HepG2 (cell line): ENCODE data around the gene EIF6. TPM values are rescaled to one million over a fixed set of nuclear protein-coding genes. Genes with fewer than 3 reads are reported as not detected.

ENCODE experiments used
- FOXC1 ChIP-seq: sonication (generic); formaldehyde crosslinking; IDR thresholded peaks from 2 replicates; pipeline ENCODE4 v1.8.0; 2022; ENCODE audit warnings: mild to moderate bottlenecking, missing genetic modification reagents, borderline replicate concordance
- GABPB1 ChIP-seq: IDR thresholded peaks from 2 replicates; pipeline ENCODE4 v1.6.1; 2016; ENCODE audit warnings: mild to moderate bottlenecking, missing genetic modification reagents, moderate library complexity, missing compliant biosample characterization
- HOXA7 ChIP-seq: sonication (generic); formaldehyde crosslinking; IDR thresholded peaks from 2 replicates; pipeline ENCODE4 v1.8.1; 2022; ENCODE audit warnings: mild to moderate bottlenecking, missing genetic modification reagents, moderate library complexity
- KMT2A ChIP-seq: sonication (generic); formaldehyde crosslinking; IDR thresholded peaks from 2 replicates; pipeline ENCODE4 v1.4.0; 2020; ENCODE audit warnings: missing genetic modification reagents
- MYC ChIP-seq: sonication (generic); formaldehyde crosslinking; IDR thresholded peaks from 2 replicates; pipeline ENCODE4 v1.9.0; 2021; ENCODE audit warnings: missing genetic modification reagents, borderline replicate concordance
- NFE2L1 ChIP-seq: sonication (generic); formaldehyde crosslinking; IDR thresholded peaks from 2 replicates; pipeline ENCODE4 v1.4.0; 2020; ENCODE audit warnings: missing genetic modification reagents, mild to moderate bottlenecking, borderline replicate concordance
- NFKB2 ChIP-seq: sonication (generic); formaldehyde crosslinking; IDR thresholded peaks from 2 replicates; pipeline ENCODE4 v1.4.0; 2020; ENCODE audit warnings: missing genetic modification reagents, borderline replicate concordance
- PCBP1 ChIP-seq: fragments of 200-400 bp; formaldehyde crosslinking; IDR thresholded peaks from 2 replicates; pipeline ENCODE4 v1.6.1; 2017; ENCODE audit warnings: mild to moderate bottlenecking, low read depth, low read length, borderline replicate concordance
- RARG ChIP-seq: sonication (generic); formaldehyde crosslinking; IDR thresholded peaks from 2 replicates; pipeline ENCODE4 v1.4.0; 2020; ENCODE audit warnings: low read depth, mild to moderate bottlenecking, missing genetic modification reagents
- SKI ChIP-seq: fragments of 450-650 bp; IDR thresholded peaks from one replicate; pipeline ENCODE4 v1.6.1; 2018; ENCODE audit warnings: mild to moderate bottlenecking; ENCODE audit not compliant: partially characterized antibody
- SP4 ChIP-seq: sonication (generic); formaldehyde crosslinking; IDR thresholded peaks from 2 replicates; pipeline ENCODE4 v1.8.1; 2023; ENCODE audit warnings: mild to moderate bottlenecking, missing genetic modification reagents
- SRY ChIP-seq: sonication (generic); formaldehyde crosslinking; IDR thresholded peaks from 2 replicates; pipeline ENCODE4 v1.8.0; 2022; ENCODE audit warnings: mild to moderate bottlenecking, missing genetic modification reagents
- ZFP90 ChIP-seq: sonication (generic); formaldehyde crosslinking; IDR thresholded peaks from 2 replicates; pipeline ENCODE4 v1.8.0; 2022; ENCODE audit warnings: missing genetic modification reagents, mild to moderate bottlenecking, inconsistent platforms, borderline replicate concordance
- ZNF207 ChIP-seq: fragments of 450-650 bp; IDR thresholded peaks from 2 replicates; pipeline ENCODE4 v1.6.1; 2016; ENCODE audit warnings: antibody characterized with exemption, borderline replicate concordance
- polyA plus RNA-seq, 8 experiments: library from polyadenylated mRNA; depleted of rRNA in 3 of 8; stranded (reverse) in 7 of 8; unstranded in 1 of 8; fragments of >200 nt; fragmentation: Illumina TruSeq in 4 of 8; extraction: Trizol in 4 of 8; gene quantifications; 2 replicates each; pipeline versions ENCODE4 v1.2.1 to v1.2.3, GENCODE V29; 2011 to 2016; ENCODE audit warnings: low read depth in 4 of 8, missing spikeins in 1 of 8, mixed read lengths in 1 of 8; ENCODE audit not compliant: insufficient read depth in 1 of 8
- total RNA-seq, 5 experiments: library from RNA; depleted of rRNA; stranded (reverse); fragments of >200 nt; fragmentation: Illumina TruSeq; extraction: Trizol; gene quantifications; 2 replicates each; pipeline ENCODE4 v1.2.3, GENCODE V29; 2016; ENCODE audit warnings: low read depth in 1 of 5
- TF ChIP-seq, protein P1 (sequence below): sonication (generic); formaldehyde crosslinking; IDR thresholded peaks from 2 replicates; pipeline ENCODE4 v1.4.0; 2020; ENCODE audit warnings: mild to moderate bottlenecking, missing genetic modification reagents
- TF ChIP-seq, protein P2 (sequence below): sonication (generic); formaldehyde crosslinking; IDR thresholded peaks from 2 replicates; pipeline ENCODE4 v1.4.0; 2020; ENCODE audit warnings: missing genetic modification reagents

EIF6 gene
- total and polyA plus RNA-seq, 2 of the 13 experiments (the other 11 are each of a cell fraction or from before 2014, with no cell fraction given), result 462 to 466 TPM

DNA sequence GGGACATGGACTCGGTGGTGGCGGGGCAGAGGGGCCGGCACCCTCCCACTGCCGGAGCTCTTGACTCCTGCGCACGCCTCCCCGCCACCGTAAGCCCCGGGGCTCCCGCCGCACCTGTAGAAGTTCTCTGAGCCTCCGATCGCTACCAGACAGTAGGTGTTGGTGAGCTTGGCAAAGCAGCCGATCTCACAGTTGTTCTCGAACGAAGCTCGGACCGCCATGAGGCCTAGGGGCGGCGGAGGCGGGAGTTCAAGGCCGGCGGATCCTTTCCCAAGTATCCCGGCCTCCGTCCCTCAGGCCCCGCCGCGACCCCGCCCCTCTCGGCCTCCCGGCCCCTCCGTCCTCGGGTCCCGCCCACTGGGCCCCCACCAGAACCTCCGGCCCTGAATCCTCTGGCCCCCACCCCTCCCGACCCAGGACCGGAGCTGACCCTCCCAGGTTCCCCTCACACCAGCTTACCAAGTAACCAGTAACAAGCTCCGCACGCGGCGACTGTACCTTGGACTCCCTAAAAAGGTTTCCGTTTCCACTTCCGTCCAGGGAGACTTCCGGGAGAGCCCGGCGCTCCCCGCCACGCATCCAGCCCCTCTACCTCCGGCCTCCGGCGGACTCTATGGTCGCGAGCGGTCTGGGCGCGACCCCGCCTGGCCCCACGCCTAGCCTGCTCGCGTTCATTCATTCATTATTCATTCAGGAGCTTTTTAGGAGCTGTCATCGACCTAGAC is at the start of gene EIF6 (continued):
- TF ChIP-seq, protein P1, sequence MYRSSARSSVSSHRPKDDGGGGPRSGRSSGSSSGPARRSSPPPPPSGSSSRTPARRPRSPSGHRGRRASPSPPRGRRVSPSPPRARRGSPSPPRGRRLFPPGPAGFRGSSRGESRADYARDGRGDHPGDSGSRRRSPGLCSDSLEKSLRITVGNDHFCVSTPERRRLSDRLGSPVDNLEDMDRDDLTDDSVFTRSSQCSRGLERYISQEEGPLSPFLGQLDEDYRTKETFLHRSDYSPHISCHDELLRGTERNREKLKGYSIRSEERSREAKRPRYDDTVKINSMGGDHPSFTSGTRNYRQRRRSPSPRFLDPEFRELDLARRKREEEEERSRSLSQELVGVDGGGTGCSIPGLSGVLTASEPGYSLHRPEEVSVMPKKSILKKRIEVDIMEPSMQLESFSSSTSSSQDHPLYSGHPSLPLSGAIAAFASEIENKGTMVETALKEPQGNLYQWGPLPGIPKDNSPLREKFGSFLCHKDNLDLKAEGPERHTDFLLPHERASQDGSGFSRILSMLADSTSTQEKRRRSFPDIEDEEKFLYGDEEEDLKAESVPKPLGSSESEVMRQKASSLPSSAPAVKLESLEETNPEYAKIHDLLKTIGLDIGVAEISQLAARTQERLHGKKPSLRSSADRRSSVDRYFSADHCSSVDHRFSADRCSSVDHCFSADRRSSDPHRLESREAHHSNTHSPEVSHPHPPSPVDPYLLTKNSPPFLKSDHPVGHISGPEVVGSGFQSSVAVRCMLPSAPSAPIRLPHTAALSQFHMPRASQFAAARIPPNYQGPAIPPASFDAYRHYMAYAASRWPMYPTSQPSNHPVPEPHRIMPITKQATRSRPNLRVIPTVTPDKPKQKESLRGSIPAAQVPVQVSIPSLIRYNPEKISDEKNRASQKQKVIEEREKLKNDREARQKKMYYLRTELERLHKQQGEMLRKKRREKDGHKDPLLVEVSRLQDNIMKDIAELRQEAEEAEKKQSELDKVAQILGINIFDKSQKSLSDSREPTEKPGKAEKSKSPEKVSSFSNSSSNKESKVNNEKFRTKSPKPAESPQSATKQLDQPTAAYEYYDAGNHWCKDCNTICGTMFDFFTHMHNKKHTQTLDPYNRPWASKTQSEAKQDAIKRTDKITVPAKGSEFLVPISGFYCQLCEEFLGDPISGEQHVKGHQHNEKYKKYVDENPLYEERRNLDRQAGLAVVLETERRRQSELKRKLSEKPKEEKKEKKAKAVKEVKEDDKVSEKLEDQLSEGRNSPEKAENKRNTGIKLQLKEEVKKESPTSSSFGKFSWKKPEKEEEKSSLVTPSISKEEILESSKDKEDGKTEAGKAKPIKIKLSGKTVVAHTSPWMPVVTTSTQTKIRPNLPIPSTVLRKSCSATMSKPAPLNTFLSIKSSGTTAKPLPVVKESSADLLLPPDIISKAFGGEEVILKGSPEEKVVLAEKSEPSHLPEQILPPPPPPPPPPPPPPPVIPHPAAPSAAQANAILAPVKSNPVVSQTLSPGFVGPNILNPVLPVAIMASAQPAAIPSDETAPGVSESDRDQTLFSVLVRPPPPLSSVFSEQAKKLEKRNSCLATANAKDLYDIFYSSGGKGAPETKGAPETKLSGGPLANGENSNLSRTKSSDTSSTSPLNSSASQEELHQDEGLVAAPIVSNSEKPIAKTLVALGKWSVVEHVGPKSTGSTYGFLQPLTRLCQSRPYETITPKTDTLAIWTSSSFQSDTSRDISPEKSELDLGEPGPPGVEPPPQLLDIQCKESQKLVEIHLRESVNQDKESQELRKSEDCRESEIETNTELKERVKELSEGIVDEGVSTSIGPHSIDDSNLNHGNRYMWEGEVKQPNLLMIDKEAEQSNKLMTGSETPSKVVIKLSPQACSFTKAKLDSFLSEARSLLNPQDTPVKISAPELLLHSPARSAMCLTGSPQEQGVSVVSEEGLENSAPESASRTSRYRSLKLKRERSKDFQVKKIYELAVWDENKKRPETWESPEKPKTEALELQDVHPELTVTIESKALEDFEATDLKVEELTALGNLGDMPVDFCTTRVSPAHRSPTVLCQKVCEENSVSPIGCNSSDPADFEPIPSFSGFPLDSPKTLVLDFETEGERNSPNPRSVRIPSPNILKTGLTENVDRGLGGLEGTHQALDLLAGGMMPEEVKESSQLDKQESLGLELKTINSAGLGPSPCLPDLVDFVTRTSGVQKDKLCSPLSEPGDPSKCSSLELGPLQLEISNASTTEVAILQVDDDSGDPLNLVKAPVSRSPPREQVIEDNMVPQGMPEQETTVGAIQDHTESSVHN (CRISPR knock-in tag), result no peak
- TF ChIP-seq, protein P2, sequence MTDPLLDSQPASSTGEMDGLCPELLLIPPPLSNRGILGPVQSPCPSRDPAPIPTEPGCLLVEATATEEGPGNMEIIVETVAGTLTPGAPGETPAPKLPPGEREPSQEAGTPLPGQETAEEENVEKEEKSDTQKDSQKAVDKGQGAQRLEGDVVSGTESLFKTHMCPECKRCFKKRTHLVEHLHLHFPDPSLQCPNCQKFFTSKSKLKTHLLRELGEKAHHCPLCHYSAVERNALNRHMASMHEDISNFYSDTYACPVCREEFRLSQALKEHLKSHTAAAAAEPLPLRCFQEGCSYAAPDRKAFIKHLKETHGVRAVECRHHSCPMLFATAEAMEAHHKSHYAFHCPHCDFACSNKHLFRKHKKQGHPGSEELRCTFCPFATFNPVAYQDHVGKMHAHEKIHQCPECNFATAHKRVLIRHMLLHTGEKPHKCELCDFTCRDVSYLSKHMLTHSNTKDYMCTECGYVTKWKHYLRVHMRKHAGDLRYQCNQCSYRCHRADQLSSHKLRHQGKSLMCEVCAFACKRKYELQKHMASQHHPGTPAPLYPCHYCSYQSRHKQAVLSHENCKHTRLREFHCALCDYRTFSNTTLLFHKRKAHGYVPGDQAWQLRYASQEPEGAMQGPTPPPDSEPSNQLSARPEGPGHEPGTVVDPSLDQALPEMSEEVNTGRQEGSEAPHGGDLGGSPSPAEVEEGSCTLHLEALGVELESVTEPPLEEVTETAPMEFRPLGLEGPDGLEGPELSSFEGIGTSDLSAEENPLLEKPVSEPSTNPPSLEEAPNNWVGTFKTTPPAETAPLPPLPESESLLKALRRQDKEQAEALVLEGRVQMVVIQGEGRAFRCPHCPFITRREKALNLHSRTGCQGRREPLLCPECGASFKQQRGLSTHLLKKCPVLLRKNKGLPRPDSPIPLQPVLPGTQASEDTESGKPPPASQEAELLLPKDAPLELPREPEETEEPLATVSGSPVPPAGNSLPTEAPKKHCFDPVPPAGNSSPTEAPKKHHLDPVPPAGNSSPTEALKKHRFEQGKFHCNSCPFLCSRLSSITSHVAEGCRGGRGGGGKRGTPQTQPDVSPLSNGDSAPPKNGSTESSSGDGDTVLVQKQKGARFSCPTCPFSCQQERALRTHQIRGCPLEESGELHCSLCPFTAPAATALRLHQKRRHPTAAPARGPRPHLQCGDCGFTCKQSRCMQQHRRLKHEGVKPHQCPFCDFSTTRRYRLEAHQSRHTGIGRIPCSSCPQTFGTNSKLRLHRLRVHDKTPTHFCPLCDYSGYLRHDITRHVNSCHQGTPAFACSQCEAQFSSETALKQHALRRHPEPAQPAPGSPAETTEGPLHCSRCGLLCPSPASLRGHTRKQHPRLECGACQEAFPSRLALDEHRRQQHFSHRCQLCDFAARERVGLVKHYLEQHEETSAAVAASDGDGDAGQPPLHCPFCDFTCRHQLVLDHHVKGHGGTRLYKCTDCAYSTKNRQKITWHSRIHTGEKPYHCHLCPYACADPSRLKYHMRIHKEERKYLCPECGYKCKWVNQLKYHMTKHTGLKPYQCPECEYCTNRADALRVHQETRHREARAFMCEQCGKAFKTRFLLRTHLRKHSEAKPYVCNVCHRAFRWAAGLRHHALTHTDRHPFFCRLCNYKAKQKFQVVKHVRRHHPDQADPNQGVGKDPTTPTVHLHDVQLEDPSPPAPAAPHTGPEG (CRISPR knock-in tag), result no peak
- TF ChIP-seq GABPB1 (CRISPR knock-in tag) (peak; percentile 96), FOXC1 (CRISPR knock-in tag) (peak; percentile 93), RARG (CRISPR knock-in tag) (no peak), NFKB2 (CRISPR knock-in tag) (peak; percentile 97), HOXA7 (CRISPR knock-in tag) (no peak; the same call in 1 of the 2 replicates), PCBP1 (peak; percentile 91), SRY (peak; percentile 85), NFE2L1 (CRISPR knock-in tag) (peak; percentile 75; the same call in 1 of the 2 replicates), KMT2A (CRISPR knock-in tag) (peak; percentile 89), ZFP90 (CRISPR knock-in tag) (no peak; the same call in 1 of the 2 replicates), SP4 (peak; percentile 86), ZNF207 (no peak), SKI (peak; percentile 80), MYC (CRISPR knock-in tag) (peak; percentile 98)
